ENCODE measurements around the gene RNPEPL1. TPM values are rescaled to one million over a fixed set of nuclear protein-coding genes. Genes with fewer than 3 reads are reported as not detected.

Gene RNPEPL1
- total and polyA plus RNA-seq, 10 of the 15 experiments (the other 5 are each of a cell fraction or from before 2014, with no cell fraction given): 0.24 to 49.5 (median 6.8) TPM

GRCh38 chr2:240589850-240590525, 21.7 kb downstream of the RNPEPL1 start (continued):
- TF ChIP-seq E2F8 (IDR thresholded peaks at IDR 0.05; ENCODE audit: low read depth, partially characterized antibody) (no peak), ATF3 (IDR thresholded peaks at IDR 0.05; ENCODE audit: borderline replicate concordance, extremely low read depth, low read depth, low read length) (no peak), MEF2B (IDR thresholded peaks at IDR 0.05; ENCODE audit: partially characterized antibody, poor library complexity, severe bottlenecking) (no peak), CBX3 (IDR thresholded peaks at IDR 0.05; ENCODE audit: borderline replicate concordance, low read depth) (no peak), IRF4 (IDR thresholded peaks at IDR 0.05; ENCODE audit: low read depth, low read length) (no peak)

- ChIA-PET POLR2A (no interaction called here), CTCF (no interaction called here), RAD21 (ENCODE audit: unreplicated experiment) (no interaction called here), SMC1A (ENCODE audit: uncharacterized antibody, unreplicated experiment) (no interaction called here)
- no peaks in the 10 kb centered on the region for H3K27me3 ChIP-seq (replicated peaks in 1 of 2; ENCODE audit: control insufficient read depth in 2 of 2, insufficient read depth in 2 of 2, low read length in 1 of 2)
- H3K79me2 ChIP-seq (ENCODE audit: control insufficient read depth, insufficient read depth, low read length): peaks cover 28% of the 10 kb centered on the region
- H3K36me3 ChIP-seq (ENCODE audit: control insufficient read depth in 2 of 2, insufficient read depth in 2 of 2, low read length in 1 of 2): peaks cover 2 to 16% of the 10 kb centered on the region in 2 experiments; a peak in 3 of 4 replicates
- no peak overlapping the region for H2AFZ ChIP-seq (ENCODE audit: control insufficient read depth, low read depth, low read length)
- no peaks in the 10 kb centered on the region; the same call in 1 of the 2 replicates for H4K20me1 ChIP-seq (ENCODE audit: control insufficient read depth, insufficient read depth)
- WGBS (ENCODE audit: insufficient coverage, insufficient replicate concordance, low lambda C conversion rate, missing lambda C conversion rate): 93% methylated on average over 21 of the region's 21 CpGs
- DNase-seq (ENCODE audit: low read depth, low spot score): no peak
- no TSS peak for BruUV-seq (replicated peaks)
- no peak overlapping the region for H3K27ac ChIP-seq (ENCODE audit: control insufficient read depth, insufficient read depth)
- no peak for TF ChIP-seq EP300 (IDR thresholded peaks at IDR 0.05; ENCODE audit: borderline replicate concordance in 1 of 2, control insufficient read depth in 1 of 2, low read depth in 2 of 2, low read length in 2 of 2)
- TF ChIP-seq DPF2 (IDR thresholded peaks at IDR 0.05): no peak
- TF ChIP-seq RELA (IDR thresholded peaks at IDR 0.05; ENCODE audit: borderline replicate concordance, partially characterized antibody): no peak
- TF ChIP-seq MLLT1 (IDR thresholded peaks at IDR 0.05): no peak
- no peak for TF ChIP-seq TAF1 (IDR thresholded peaks at IDR 0.05; ENCODE audit: borderline replicate concordance, low read depth, low read length)
- no peak for ATAC-seq
- no peak for FAIRE-seq
- no peak overlapping the region for H3K4me2 ChIP-seq (ENCODE audit: control insufficient read depth, insufficient read depth)
- H3K9me3 ChIP-seq (replicated peaks; ENCODE audit: control insufficient read depth, insufficient read depth, low read length): no peaks in the 10 kb centered on the region
- H3K4me1 ChIP-seq (ENCODE audit: control insufficient read depth, insufficient read depth, low read length): peaks cover 13% of the 10 kb centered on the region
- H3K4me3 ChIP-seq: no peak overlapping the region
- in situ Hi-C loops (cut with MboI): no loop called here
- intact Hi-C loops (cut with micrococcal nuclease; ENCODE audit: unreplicated experiment): no loop called here
- H3K9ac ChIP-seq (ENCODE audit: control insufficient read depth, insufficient read depth, low read length): no peak overlapping the region
Measured at GRCh38 chr2:240590681-240591111, 22.4 kb downstream of the RNPEPL1 start.

Data from GM12878 (cell line).